Measurements from ENCODE around the gene SAV1.

DNA sequence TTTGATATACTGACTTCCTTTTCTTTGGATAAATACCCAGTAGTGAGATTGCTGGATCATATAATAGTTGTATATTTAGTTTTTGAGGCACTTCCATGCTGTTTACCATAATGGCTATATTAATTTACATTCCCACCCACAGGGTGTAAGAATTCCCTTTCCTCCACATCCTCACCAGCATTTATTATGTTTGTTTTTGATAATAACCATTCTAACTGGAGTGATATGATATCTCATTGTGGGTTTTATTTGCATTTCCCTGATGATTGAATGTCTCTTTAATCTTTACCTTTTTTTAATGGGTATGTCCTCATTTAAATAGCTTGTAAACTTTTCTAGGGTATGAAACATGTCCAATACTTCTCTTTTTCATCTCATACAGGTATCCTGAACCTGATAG is 11.6 kb upstream of the SAV1 start:
- TF ChIP-seq, protein P1, sequence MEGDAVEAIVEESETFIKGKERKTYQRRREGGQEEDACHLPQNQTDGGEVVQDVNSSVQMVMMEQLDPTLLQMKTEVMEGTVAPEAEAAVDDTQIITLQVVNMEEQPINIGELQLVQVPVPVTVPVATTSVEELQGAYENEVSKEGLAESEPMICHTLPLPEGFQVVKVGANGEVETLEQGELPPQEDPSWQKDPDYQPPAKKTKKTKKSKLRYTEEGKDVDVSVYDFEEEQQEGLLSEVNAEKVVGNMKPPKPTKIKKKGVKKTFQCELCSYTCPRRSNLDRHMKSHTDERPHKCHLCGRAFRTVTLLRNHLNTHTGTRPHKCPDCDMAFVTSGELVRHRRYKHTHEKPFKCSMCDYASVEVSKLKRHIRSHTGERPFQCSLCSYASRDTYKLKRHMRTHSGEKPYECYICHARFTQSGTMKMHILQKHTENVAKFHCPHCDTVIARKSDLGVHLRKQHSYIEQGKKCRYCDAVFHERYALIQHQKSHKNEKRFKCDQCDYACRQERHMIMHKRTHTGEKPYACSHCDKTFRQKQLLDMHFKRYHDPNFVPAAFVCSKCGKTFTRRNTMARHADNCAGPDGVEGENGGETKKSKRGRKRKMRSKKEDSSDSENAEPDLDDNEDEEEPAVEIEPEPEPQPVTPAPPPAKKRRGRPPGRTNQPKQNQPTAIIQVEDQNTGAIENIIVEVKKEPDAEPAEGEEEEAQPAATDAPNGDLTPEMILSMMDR (IDR thresholded peaks at IDR 0.05; ENCODE audit: low read length) = no peak
- TF ChIP-seq EZH2 (IDR thresholded peaks at IDR 0.05; ENCODE audit: borderline replicate concordance, low read length) = no peak
